Daoy (cell line): Measurements from ENCODE around the gene RAPGEF5. TPM values are rescaled to one million over a fixed set of nuclear protein-coding genes. Genes with fewer than 3 reads are reported as not detected.
"Not testable (repeated sequence)": the region's sequence is repeated elsewhere in the genome, so short reads cannot be mapped to it uniquely, and the experiment has no call there.

Experiments
- DNase-seq: peaks from one replicate; pipeline ENCODE4 v3.0.0-alpha.2; 2015; ENCODE audit warnings: low read depth
- total RNA-seq: library from RNA; depleted of rRNA; stranded (reverse); fragments of >200 nt; shearing (Covaris generic); gene quantifications from 2 replicates; pipeline ENCODE4 v1.2.3, GENCODE V29; 2014

The RAPGEF5 gene
- total RNA-seq, 1 experiment from 2014 or later = 1.8 TPM

DNA sequence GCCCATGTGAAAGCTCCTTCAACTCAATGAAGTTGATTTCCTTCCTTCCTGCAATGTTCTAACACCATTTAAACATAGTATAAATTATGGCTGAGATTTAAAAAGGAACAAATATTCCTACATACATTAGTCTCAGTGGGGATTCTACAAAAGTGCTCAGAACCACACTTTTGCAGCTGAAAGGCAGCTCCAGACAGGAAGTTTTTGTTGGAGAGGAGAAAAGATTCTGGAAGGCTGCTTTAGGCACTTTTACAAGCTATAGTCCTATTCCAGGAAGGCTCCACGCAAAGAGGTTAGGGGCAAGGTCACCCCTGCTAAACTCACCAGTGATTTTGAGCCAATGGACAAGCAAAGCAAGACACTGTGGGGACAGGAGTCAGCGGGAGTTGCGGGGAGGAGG lies 232.0 kb downstream of the RAPGEF5 start:
- no peak for DNase-seq

DNA sequence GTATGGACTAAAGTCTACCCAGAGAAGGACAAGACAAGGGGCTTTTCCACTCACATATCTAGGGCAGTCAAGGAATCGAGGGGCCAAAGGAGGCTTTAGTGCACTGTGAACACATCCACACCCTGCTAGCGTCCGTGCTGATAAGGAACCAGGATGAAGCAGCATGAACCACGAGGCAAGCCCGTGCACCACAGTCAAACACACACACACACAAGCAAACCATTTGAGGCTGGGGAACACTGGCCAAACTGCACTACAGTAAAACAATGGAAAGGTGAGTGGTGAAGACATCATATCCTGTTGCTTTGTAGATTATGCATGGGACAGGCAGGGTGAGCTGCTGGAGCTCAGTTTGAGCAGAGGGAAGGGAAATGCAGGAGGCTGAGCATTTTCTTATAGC lies 233.8 kb downstream of the RAPGEF5 start:
- DNase-seq = no peak

DNA sequence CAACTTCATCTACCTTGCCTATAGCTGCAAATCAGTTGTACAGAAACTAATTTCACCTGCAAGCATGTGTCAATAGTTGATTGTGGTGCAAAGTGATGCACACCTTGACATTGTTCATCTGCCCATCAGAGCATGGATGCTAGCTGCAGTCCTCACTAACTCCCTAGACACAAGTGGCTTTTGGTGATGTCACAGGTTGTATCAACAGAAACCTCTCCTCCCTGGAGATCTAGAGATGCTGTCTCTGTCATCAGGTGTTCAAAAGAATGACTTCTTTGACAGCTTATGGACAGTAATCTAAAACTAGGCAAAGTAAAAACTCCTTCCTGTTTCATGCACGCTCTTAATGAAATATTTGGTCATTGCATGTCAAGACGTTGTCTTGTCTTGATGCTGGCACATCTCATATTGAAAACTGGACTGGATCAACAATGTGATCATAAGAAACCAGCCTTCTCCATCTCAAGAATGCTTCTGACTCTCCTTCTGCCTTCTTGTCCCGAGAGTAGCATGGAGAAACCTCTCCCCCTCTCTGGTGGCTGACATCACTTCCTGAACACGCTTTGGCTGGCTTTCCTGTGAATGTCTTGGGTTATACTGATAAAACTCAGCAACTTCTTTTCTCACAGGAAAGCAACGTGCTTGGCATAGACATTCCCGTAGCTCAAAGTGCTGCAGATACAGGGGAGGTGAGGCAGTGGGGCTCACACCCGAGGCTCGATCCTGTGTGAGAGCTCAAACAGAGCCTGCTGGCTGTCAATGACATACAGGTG lies 235.1 kb downstream of the RAPGEF5 start:
- DNase-seq = peak; percentile 30

DNA sequence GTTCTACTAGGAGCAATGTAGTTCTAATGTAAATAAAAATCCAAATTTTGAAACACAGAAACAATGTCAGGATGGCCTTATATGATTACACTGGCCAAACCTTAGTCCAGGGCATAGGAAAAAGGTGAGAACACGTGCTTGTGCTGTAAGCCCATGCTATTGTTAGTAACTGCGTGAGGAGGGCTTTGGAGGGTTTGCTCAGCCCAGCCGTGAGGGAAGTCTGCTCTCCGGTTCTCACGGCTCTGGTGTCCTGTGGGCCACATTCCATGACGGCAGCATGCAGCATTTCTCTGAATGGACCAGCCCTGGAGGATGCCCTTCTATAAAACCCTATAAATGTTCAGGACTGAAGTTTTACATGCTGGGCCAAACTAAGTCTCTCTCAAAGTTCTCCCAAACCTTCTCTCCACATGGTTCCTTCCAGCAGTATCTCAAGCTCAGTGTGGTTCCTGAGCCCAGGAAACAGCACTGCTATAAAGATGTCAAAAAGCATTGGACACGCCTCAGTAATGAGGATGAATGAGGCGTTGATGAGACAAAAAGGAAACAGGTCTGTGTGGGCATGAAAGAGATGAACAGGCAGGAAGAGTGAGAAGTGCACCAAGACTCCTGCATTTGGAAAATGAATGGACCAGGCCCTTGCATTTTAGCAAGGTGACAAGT lies 236.4 kb downstream of the RAPGEF5 start:
- DNase-seq = peak; percentile 42

DNA sequence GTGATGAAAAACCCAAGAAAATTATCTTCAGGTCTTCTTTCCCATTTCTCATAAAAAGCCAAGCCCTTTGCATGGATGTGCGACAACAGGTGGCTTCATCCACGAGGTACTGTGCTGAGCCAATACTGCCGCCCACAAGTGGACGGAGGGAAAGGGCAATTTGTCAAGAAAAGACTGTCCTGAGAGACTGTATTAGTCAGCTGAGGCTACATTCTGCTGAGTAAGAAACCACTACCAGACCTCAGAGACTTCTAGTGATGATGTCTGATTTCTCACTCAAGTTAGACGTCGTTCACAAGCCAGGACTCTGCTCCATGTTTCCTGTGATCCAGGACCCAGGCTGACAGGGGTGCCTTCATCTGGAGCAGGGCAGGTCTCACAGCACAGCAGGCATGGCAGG lies 239.7 kb downstream of the RAPGEF5 start:
- no peak for DNase-seq

DNA sequence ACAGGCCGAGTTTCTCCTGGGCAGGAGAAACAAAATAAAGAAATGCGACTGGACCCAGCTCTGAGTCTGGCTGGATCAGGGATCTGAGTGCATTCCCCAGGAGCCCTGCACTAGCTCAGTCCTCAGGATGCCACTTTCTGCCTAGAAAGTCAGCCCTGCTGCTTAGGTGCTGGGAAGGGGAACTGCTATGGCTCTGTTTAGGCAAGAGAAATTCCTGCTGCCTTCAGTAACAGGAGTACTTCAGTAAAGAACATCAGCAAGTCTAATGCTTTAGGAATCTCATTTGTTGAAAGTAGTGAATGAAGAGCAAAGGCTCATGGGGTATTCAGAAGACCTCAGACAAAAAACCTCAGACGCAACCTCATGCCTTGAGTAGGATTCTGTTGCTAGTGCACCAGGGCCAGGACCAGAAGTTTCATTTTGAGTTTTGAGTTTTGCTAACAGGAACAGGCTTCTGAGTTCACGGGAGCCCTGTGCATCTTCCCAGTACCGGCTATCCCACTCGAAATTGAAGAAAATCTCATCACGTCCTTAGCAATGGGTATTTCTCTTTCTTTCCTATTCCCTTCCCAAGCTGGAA lies 240.4 kb downstream of the RAPGEF5 start:
- DNase-seq = no peak

DNA sequence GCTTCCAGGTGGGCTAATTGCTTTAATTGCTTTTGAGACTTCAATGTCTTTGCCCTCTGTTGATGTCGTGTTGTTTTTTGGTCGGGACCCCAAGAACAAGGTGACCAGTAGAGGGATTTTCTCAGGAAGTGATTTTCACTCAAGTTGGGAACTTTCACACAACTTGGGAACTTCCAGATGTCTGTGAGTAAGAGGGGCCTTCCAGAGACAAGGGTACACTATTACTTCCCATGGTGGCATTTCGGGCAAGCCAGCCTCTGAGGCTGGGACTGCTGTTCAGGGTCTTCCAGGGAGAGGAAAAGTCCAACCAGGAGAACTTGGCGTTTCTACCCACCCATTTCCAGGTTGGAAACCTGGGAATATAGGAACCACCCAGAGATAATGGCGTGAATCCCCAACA lies 241.3 kb downstream of the RAPGEF5 start:
- no peak for DNase-seq

DNA sequence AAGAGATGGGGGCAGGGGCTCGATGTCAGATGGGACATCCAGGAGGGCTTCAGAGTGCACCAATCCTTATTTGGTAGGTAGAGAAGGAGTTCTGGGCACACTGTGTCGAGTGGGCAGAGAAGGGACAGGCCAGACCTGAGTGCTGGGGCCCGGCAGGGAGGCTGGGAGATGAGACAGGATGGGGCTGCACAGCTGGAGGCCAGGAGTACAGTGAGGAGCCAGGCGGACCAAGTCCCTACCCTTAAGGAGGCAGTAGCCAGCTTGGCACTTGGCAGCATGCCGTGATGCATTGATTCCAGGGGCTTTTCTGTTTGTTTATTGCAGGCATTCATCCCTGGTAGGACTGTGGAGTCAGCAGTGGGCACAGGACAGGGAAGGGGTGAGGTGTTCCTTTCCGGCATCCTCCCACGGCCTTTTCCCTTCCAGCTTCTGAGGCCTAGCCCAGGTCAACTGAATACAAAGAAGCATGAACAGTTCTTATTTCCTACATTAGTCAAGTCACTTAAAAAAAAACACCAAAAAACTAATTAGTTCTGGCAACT lies 242.4 kb downstream of the RAPGEF5 start:
- no peak for DNase-seq

DNA sequence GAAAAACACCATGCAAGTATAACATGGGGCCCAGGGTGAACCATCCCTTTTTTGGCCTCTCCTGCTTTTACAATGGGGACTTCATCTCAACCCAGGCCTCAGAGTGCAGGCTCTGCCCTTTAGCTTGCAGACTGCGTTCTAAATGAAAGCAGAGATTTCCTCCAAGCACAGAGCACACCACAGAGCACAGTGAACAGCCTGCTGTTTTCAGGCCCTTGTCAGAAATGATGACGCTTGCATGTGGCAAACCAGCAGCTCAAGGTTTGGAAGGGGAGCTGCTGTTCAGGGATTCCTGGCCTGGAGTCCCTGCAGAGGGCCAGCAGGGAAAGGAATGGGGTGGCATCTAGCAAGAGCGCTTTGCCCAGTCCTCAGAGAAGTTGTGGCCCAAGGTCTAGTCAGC lies 243.9 kb downstream of the RAPGEF5 start:
- no peak for DNase-seq

DNA sequence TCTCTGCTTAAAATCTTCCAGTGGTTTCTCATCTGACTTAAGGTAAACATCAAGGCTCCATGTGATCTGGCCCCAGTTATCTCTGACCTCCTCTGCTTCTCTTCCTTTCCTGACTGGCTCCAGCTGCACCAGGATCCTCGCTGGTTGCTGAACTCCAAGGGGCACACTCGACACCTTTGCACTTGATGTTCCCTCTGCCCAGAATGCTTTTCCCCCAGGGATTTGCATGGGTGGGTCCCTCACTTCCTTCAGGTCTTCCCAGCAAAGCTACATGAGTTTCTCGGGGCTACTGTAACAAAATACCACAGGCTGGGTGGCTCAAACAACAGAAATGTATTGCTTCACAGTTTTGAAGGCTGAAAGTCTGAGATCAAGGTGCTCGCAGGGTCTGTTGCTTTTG lies 245.3 kb downstream of the RAPGEF5 start:
- no peak for DNase-seq

DNA sequence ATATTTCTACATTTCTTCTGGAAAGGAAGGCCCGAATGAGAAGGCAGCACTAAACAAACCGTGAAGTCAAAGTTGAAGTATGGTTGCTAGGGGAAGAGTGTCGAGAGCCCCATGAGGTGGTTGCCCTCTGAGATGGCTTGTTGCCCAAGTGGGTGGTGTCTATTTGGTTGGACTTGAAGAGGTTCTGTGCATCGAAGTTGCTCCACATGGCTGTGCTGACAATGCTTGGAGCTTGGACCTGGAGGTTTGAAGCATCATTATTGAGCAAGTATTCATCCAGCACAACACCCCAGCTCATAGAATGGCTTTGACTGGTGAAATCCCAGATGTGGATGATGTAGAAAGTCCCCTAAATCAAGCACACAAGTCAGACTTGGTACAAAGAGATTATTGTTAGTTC lies 246.1 kb downstream of the RAPGEF5 start:
- DNase-seq = no peak

DNA sequence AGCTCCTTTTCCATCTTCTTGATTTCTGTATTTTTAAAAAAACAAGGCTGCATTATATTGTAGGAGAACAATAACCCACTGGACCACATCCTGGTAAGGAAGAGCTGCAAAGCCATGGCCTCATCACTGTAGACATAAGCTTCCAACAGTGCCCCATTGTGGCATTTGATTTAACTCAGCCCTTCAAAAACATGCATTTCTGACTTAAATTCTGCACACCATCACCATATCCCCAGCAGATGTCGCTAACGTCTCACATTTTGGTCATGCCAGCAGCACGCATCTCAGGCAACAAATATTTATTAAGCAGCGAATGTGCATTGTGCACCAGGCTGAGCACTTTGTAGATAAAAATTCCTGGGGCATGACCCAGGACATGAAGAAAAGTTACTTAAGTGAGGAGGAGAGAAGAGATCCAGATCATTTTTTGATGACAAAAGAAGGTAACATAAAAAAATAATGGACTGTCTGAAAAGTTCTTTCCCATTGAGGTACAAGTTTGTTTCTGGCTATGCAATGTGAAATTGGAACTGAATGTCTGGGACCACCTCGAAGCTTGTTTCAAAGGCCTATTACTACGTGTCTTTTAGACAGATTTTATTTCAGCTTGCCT lies 246.6 kb downstream of the RAPGEF5 start:
- peak; percentile 87 for DNase-seq

DNA sequence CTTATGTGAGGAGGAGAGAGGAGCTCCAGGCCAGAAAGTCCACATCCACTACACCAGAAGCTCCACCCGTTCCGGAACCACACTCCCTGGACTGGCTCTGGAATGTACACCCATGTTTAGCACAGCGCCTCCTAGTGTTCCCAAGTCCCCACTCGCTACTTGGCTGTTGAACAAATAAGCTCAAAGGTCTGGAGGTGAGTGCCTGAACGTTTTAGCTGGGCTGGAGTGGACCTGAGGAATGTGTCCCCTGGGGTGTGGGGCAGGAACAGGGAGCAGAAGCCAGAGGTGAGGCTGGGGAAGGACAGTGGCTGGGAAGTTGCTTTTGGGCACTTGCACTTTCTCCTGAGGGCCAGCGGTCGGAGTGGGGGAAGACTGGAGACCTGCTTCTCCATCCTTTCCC lies 247.2 kb downstream of the RAPGEF5 start:
- DNase-seq = peak; percentile 64

DNA sequence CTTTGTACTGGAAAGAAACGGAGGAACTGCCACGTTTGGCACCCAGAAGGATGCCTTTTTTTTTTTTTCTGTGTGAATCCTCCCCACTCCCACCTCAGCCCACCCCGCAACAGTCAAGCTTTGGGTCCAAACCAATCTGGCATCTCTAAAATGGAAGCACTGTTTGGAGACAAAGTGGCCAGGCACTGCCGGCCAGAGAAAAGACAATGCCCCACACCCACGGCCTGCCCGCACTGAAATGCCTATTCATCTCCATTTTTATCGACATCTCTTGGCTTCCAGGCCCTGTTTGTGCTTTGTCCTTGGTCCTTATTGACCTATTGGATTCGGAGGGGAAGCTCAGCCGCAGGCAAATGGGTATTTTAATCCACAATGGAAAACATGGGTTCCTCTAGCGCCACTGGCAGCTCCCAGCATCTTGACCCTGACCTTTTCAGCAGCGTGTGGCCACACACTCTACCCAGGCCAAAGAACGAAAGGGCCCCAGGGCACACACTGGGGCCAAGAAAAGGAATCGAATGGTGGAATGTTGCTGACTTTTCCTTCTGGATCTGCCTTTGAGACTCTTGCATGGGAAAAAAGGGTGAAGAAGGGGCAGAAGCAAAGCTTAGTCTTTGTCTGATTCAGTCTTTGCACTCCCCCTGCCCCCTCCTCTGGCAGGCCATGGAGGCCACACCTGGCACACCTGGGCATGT lies 248.7 kb downstream of the RAPGEF5 start:
- no peak for DNase-seq

DNA sequence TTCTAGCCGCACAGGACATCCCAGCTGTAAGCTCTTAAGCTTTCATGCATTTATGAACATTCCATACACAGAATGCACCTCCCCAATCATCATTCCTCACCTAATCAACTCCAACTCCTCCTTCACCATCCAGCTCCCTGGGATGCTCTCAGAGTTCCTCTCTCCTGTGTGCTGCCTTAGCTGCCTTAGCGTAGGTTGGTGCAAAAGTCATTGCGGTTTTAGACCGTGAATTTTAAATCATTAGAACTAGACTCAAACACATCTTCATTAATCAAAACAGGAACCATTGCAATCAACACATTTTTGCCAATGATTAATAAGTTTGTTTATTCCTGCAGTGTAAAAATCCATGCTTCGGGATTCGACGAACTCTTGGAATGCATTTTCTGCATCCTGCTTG lies 251.4 kb downstream of the RAPGEF5 start:
- no peak for DNase-seq

DNA sequence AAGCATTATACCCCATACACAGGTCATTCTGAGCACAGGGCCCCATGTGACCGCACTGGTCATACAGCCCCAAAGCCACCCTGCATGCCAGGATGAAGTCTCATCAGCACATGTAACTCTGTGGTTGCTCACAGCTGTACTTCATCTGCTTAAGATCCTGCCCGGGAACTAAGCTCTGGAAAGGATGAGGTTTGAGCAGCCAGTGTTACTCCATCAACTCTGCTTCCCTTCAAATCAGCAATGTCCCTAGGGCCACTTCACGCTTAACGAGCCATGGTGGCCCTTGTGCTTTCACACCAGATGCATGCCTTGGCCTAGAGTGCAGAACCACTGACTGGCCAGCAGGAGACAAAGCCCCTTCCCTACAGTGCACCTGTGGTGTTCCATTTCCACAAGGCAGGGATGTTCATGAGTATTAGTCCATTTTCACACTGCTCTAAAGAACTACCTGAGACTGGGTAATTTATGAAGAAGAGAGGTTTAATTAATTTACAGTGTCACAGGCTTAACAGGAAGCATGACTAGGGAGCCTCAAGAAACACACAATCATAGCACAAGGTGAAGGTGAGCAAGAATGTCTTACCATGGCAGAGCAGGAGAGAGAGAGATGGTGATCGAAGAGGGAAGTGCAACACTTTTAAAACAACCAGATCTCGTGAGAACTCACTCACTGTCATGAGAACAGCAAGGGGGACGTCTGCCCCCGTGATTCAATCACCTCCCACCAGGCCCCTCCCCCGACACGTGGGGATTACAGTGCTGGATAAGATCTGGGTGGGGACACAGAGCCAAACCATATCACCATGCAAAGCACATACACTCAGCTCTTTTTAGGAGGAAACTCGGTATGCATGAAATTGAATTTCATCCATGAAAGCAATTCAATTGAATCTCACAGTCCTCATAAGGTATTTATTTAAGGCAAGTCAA lies 262.3 kb downstream of the RAPGEF5 start:
- peak; percentile 33 for DNase-seq

DNA sequence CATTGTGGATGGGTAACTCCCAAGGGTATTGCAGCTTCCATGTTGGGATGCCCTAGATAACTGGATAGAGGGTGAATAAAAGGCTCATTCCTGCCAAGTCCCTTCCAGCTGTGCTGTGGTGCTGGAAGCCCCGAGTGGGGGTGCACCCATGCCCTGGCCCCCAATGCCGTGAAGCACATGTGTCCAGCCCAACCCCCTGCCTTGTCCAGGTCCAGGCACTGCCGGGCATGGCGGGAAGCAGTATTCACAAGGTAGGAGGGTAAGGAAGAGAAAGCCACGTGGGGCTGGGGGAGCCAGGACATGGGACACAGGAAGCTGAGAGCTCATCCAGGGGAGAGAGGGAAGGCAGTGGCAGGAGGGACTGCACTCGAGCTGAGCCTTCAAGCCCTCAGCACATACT lies 263.0 kb downstream of the RAPGEF5 start:
- DNase-seq = no peak

DNA sequence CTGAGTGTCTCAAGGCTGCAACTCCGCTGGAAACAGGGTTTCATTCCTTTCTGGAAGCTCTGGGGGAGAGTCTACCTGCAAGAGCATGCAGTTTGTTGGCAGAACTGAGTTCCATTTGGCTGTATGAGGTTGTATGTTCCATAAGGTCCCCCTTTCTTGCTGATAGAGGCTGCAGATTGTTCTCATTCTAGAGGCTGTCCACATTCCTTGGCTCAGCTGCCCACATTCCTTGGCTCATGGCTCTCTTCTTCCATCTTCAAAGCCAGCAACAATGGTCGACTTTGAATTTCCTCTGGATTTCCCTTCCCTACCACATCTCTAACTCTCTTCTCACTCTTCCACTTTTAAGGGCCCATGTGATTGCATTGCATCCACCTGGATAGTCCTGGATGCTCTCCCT lies 264.0 kb downstream of the RAPGEF5 start:
- DNase-seq = no peak

DNA sequence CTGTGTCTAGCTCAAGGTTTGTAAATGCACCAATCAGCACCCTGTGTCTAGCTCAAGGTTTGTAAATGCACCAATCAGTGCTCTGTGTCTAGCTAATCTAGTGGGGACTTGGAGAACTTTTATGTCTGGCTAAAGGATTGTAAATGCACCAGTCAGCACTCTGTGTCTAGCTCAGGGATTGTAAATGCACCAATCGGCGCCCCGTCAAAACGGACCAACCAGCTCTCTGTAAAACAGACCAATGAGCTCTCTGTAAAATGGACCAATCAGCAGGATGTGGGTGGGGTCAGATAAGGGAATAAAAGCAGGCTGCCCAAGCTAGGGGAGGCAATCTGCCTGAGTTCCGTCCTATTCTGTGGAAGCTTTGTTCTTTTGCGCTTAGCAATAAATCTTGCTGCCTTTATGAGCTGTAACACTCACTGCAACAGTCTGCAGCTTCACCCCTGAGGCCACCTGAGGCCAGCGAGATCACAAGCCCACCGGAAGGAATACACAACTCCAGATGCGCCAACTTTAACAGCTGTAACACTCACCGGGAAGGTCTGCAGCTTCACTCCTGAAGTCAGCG lies 265.9 kb downstream of the RAPGEF5 start:
- DNase-seq = not testable (repeated sequence)

DNA sequence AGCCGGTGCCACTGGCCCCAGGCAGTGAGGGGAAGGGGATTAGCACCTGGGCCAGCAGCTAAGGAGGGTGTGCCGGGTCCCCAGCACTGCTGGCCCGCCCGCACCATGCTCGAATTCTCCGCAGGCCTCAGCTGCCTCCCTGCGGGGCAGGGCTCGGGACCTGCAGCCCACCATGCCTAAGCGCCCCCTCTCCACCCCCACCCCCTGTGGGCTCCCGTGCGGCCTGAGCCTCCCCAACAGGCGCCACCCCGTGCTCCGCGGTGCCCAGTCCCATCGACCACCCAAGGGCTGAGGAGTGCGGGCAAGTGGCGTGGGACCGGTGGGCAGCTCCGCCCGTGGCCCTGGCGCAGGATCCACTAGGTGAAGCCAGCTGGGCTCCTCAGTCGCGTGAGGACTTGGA lies 266.4 kb downstream of the RAPGEF5 start:
- no peak for DNase-seq
